Frontal cortex (tissue), 4 donors: ENCODE results near the gene TBC1D24. TPM values are rescaled to one million over a fixed set of nuclear protein-coding genes. Genes with fewer than 3 reads are reported as not detected.
"Not testable (repeated sequence)": the region's sequence is repeated elsewhere in the genome, so short reads cannot be mapped to it uniquely, and the experiment has no call there.

Experiments
- DNase-seq, 2 donors: peaks; one replicate each; pipeline ENCODE4 v3.0.0; 2012; ENCODE audit warnings: low spot score in 2 of 2
- FAIRE-seq: peaks from 2 replicates; lab custom pipeline; 2012; peaks lifted over from hg19 to GRCh38; lab: Jason Lieb, UNC
- small RNA-seq: library from RNA; depleted of rRNA; stranded (forward); fragments of <200 nt; gene quantifications from one replicate; pipeline ENCODE3, GENCODE V24; 2014
- total RNA-seq: library from RNA; depleted of rRNA; stranded (reverse); fragments of >200 nt; gene quantifications from one replicate; pipeline ENCODE4 v1.2.3, GENCODE V29; 2014
- donor health status: control.
- donor health status: control.
- donor health status: control.

The TBC1D24 gene
- total RNA-seq, 1 donor from 2014 or later, result 24.5 TPM

- not testable (repeated sequence) for FAIRE-seq, DNase-seq
Observed at GRCh38 chr16:2539845-2540458, 65.0 kb downstream of the TBC1D24 start.

GRCh38 chr16:2540912-2541311 lies 66.0 kb downstream of the TBC1D24 start:
- not testable (repeated sequence) for DNase-seq, FAIRE-seq

GRCh38 chr16:2541409-2541808 lies 66.5 kb downstream of the TBC1D24 start:
- not testable (repeated sequence) for FAIRE-seq, DNase-seq

- not testable (repeated sequence) for DNase-seq, FAIRE-seq
Observed at GRCh38 chr16:2543771-2544170, 68.8 kb downstream of the TBC1D24 start.

- FAIRE-seq, DNase-seq: not testable (repeated sequence)
Observed at GRCh38 chr16:2550283-2550878, 75.5 kb downstream of the TBC1D24 start.

GRCh38 chr16:2551420-2551889 lies 76.5 kb downstream of the TBC1D24 start:
- not testable (repeated sequence) for DNase-seq, FAIRE-seq

- FAIRE-seq, DNase-seq: not testable (repeated sequence)
Observed at GRCh38 chr16:2554709-2555425, 79.9 kb downstream of the TBC1D24 start.

Small RNAs within 50 kb of the gene (small RNA-seq; reads per million reads assigned to genes)
- gene AC093525.1, result not detected
- gene MIR3178, result 0.23 reads per million
- not detected for gene MIR6768

Other genes starting within 250 kb of the TBC1D24 start
- gene DNASE1L2, start 238.7 kb upstream of the TBC1D24 start, total RNA-seq, result 2.4 TPM
- gene ECI1, start 223.5 kb upstream of the TBC1D24 start, total RNA-seq, result 10.2 TPM
- 81.1 TPM for gene RNPS1, start 207.0 kb upstream of the TBC1D24 start, total RNA-seq
- gene ABCA3, start 134.4 kb upstream of the TBC1D24 start, total RNA-seq, result 36.3 TPM
- 12.6 TPM for gene CCNF, start 45.7 kb upstream of the TBC1D24 start, total RNA-seq
- 7.7 TPM for gene TEDC2, start 15.0 kb upstream of the TBC1D24 start, total RNA-seq
- 3.3 TPM for gene NTN3, start 3.8 kb upstream of the TBC1D24 start, total RNA-seq
- 10.6 TPM for gene ATP6V0C, start 38.8 kb downstream of the TBC1D24 start, total RNA-seq
- gene AMDHD2, start 45.2 kb downstream of the TBC1D24 start, total RNA-seq, result 11.4 TPM
- gene CEMP1, start 56.3 kb downstream of the TBC1D24 start, total RNA-seq, result 0.41 TPM
- 28.5 TPM for gene PDPK1, start 62.9 kb downstream of the TBC1D24 start, total RNA-seq
- 21.2 TPM for gene KCTD5, start 207.4 kb downstream of the TBC1D24 start, total RNA-seq
- 1.6 TPM for gene PRSS27, start 245.1 kb downstream of the TBC1D24 start, total RNA-seq